H1 (cell line): ENCODE measurements around the gene HACD3. TPM values are rescaled to one million over a fixed set of nuclear protein-coding genes. Genes with fewer than 3 reads are reported as not detected.

Experiments used
- CTCF ChIA-PET: fragments of 300-600 bp; sonication (Branson Sonifier 250); formaldehyde crosslinking; loops from one replicate; lab custom pipeline; 2021; ENCODE audit not compliant: partially characterized antibody; lab: Charles Lee
- POLR2A ChIA-PET: fragments of 300-600 bp; sonication (Branson Sonifier 250); formaldehyde crosslinking; loops from one replicate; lab custom pipeline; 2021; ENCODE audit warnings: inconsistent platforms; ENCODE audit not compliant: partially characterized antibody; lab: Charles Lee
- DNase-seq, 2 experiments: peaks; one replicate each; pipeline versions ENCODE4 v3.0.0 to v3.0.0-alpha.2; 2010 to 2022; ENCODE audit warnings: low spot score in 2 of 2, low read depth in 1 of 2, mixed read lengths in 1 of 2
- FAIRE-seq: peaks from 2 replicates; lab custom pipeline; 2011; peaks lifted over from hg19 to GRCh38; lab: Jason Lieb, UNC
- H2AFZ ChIP-seq: 2 replicates; pipeline ENCODE4 v1.8.1; 2012; ENCODE audit warnings: low read length, inconsistent platforms
- H2AK5ac ChIP-seq: 2 replicates; pipeline ENCODE4 v1.6.1; 2013; ENCODE audit warnings: low read depth, low read length
- H2BK120ac ChIP-seq: replicated peaks from 2 replicates; pipeline ENCODE3; 2013; ENCODE audit warnings: low read depth, low read length, inconsistent platforms
- H2BK12ac ChIP-seq: 2 replicates; pipeline ENCODE4 v1.6.1; 2013; ENCODE audit warnings: low read depth, low read length
- H2BK15ac ChIP-seq: 2 replicates; pipeline ENCODE4 v1.6.1; 2013; ENCODE audit warnings: low read length
- H2BK20ac ChIP-seq: 2 replicates; pipeline ENCODE4 v1.6.1; 2013; ENCODE audit warnings: low read length
- H2BK5ac ChIP-seq: 2 replicates; pipeline ENCODE4 v1.6.1; 2013; ENCODE audit warnings: low read depth, low read length
- H3K14ac ChIP-seq: 2 replicates; pipeline ENCODE4 v1.6.1; 2013; ENCODE audit warnings: inconsistent platforms; ENCODE audit not compliant: insufficient read length
- H3K18ac ChIP-seq: 2 replicates; pipeline ENCODE4 v1.6.1; 2013; ENCODE audit warnings: low read length; ENCODE audit errors: extremely low read depth
- H3K23ac ChIP-seq: 2 replicates; pipeline ENCODE4 v1.6.1; 2013; ENCODE audit warnings: inconsistent platforms; ENCODE audit not compliant: insufficient read length
- H3K23me2 ChIP-seq: 2 replicates; pipeline ENCODE4 v1.6.1; 2013; ENCODE audit warnings: low read depth, low read length
- H3K27ac ChIP-seq: 2 replicates; pipeline ENCODE4 v1.6.1; 2011; ENCODE audit warnings: low read depth, low read length, inconsistent platforms
- H3K27me3 ChIP-seq, 4 experiments: replicated peaks in 1 of 4; 1 replicate in 1 of 4; 2 replicates in 3 of 4; pipeline versions ENCODE4 v1.6.1 to v1.8.1; 2011 to 2013; ENCODE audit warnings: low read length in 3 of 4, mild to moderate bottlenecking in 3 of 4, inconsistent platforms in 2 of 4, mixed read lengths in 2 of 4, moderate library complexity in 1 of 4; ENCODE audit not compliant: control insufficient read depth in 3 of 4, insufficient read depth in 3 of 4; ENCODE audit errors: extremely low read depth in 1 of 4
- H3K36me3 ChIP-seq, 4 experiments: 2 replicates each; pipeline versions ENCODE4 v1.6.1 to v1.8.1; 2011 to 2013; ENCODE audit warnings: mild to moderate bottlenecking in 4 of 4, low read length in 3 of 4, moderate library complexity in 2 of 4, control low read depth in 1 of 4, inconsistent platforms in 1 of 4; ENCODE audit not compliant: insufficient read depth in 4 of 4, control insufficient read depth in 2 of 4
- H3K4ac ChIP-seq: replicated peaks from 2 replicates; pipeline ENCODE3; 2013; ENCODE audit warnings: low read length, low read depth, mixed read lengths, inconsistent platforms; ENCODE audit not compliant: insufficient read length
- H3K4me1 ChIP-seq, 4 experiments: replicated peaks in 1 of 4; 1 replicate in 1 of 4; 2 replicates in 3 of 4; pipeline versions ENCODE4 v1.6.1 to v1.8.1; 2011 to 2013; ENCODE audit warnings: low read length in 3 of 4, inconsistent platforms in 2 of 4, mixed read lengths in 1 of 4; ENCODE audit not compliant: insufficient read depth in 4 of 4, control insufficient read depth in 3 of 4
- H3K4me2 ChIP-seq, 2 experiments: 2 replicates each; pipeline versions ENCODE4 v1.6.1 to v1.8.1; 2011 to 2013; ENCODE audit warnings: low read depth in 2 of 2, low read length in 2 of 2, control low read depth in 1 of 2, inconsistent platforms in 1 of 2, mild to moderate bottlenecking in 1 of 2; ENCODE audit not compliant: insufficient read depth in 1 of 2
- H3K4me3 ChIP-seq, 4 experiments: fragments of 200-600, 300-600 bp in 1 of 4; sonication (generic), shearing (Covaris generic), sonication (Bioruptor Twin) in 1 of 4; 2 replicates each; pipeline versions ENCODE4 v1.5.1 to v1.8.1; 2011 to 2016; ENCODE audit warnings: low read length in 4 of 4, low read depth in 3 of 4, control low read depth in 2 of 4, inconsistent platforms in 2 of 4, mild to moderate bottlenecking in 2 of 4, mixed read lengths in 1 of 4, moderate library complexity in 1 of 4; ENCODE audit not compliant: insufficient read depth in 2 of 4; ENCODE audit errors: extremely low read depth in 1 of 4
- H3K56ac ChIP-seq: replicated peaks from 2 replicates; pipeline ENCODE3; 2013; ENCODE audit warnings: low read depth, mild to moderate bottlenecking, mixed read lengths, low read length, inconsistent platforms; ENCODE audit not compliant: insufficient read length
- H3K79me1 ChIP-seq: 2 replicates; pipeline ENCODE4 v1.6.1; 2013; ENCODE audit warnings: low read depth, low read length, control low read depth
- H3K79me2 ChIP-seq, 2 experiments: 2 replicates each; pipeline versions ENCODE4 v1.6.1 to v1.8.1; 2012 to 2013; ENCODE audit warnings: low read length in 2 of 2, mild to moderate bottlenecking in 2 of 2, inconsistent platforms in 1 of 2; ENCODE audit not compliant: insufficient read depth in 2 of 2, control insufficient read depth in 1 of 2
- H3K9ac ChIP-seq, 4 experiments: replicated peaks in 1 of 4; 1 replicate in 1 of 4; 2 replicates in 3 of 4; pipeline versions ENCODE4 v1.6.1 to v1.8.1; 2011 to 2013; ENCODE audit warnings: low read depth in 3 of 4, low read length in 3 of 4, control low read depth in 2 of 4, mild to moderate bottlenecking in 2 of 4, moderate library complexity in 2 of 4, inconsistent platforms in 1 of 4; ENCODE audit errors: extremely low read depth in 1 of 4
- H3K9me3 ChIP-seq, 2 experiments: 2 replicates each; pipeline versions ENCODE4 v1.6.1 to v1.8.1; 2012 to 2013; ENCODE audit warnings: mild to moderate bottlenecking in 2 of 2, moderate library complexity in 2 of 2, control low read depth in 1 of 2, inconsistent platforms in 1 of 2, low read depth in 1 of 2, low read length in 1 of 2, mixed read lengths in 1 of 2; ENCODE audit not compliant: insufficient read depth in 2 of 2
- H4K20me1 ChIP-seq, 2 experiments: replicated peaks in 1 of 2; 2 replicates each; pipeline versions ENCODE3 to v1.8.1; 2011 to 2013; ENCODE audit warnings: inconsistent platforms in 2 of 2, low read length in 2 of 2, mild to moderate bottlenecking in 1 of 2; ENCODE audit not compliant: insufficient read depth in 2 of 2, control insufficient read depth in 1 of 2
- H4K5ac ChIP-seq: 2 replicates; pipeline ENCODE4 v1.6.1; 2013; ENCODE audit warnings: low read length, low read depth, mixed read lengths, inconsistent platforms; ENCODE audit not compliant: insufficient read length
- H4K8ac ChIP-seq: 2 replicates; pipeline ENCODE4 v1.8.0; 2013; ENCODE audit warnings: mild to moderate bottlenecking, moderate library complexity, low read length, inconsistent platforms; ENCODE audit not compliant: insufficient read depth; ENCODE audit errors: extremely low read depth
- H4K91ac ChIP-seq: replicated peaks from 2 replicates; pipeline ENCODE3; 2013; ENCODE audit warnings: low read length, mixed read lengths, inconsistent platforms; ENCODE audit not compliant: insufficient read length
- ATF3 ChIP-seq: IDR thresholded peaks from 2 replicates; pipeline ENCODE4 v1.6.1; 2011; ENCODE audit warnings: low read depth, mild to moderate bottlenecking, low read length; ENCODE audit not compliant: insufficient read depth
- CBX5 ChIP-seq: fragments of 300-800, 300-1000 bp; sonication (generic); IDR thresholded peaks from 2 replicates; pipeline ENCODE4 v1.7.1; 2016; ENCODE audit warnings: antibody characterized with exemption, low read length, low read depth
- CTBP2 ChIP-seq: IDR thresholded peaks from 2 replicates; pipeline ENCODE4 v1.7.0; 2011; ENCODE audit warnings: borderline replicate concordance, mild to moderate bottlenecking, moderate library complexity, mixed read lengths, low read length; ENCODE audit not compliant: insufficient read depth, insufficient read length
- EGR1 ChIP-seq: IDR thresholded peaks from 2 replicates; pipeline ENCODE4 v1.6.1; 2011; ENCODE audit warnings: low read depth, low read length, borderline replicate concordance
- JUND ChIP-seq: IDR thresholded peaks from 2 replicates; pipeline ENCODE4 v1.6.1; 2011; ENCODE audit warnings: mild to moderate bottlenecking, improper control_type of control experiment, low read length
- RBBP5 ChIP-seq: IDR thresholded peaks from 2 replicates; pipeline ENCODE4 v1.7.1; 2012; ENCODE audit warnings: low read depth, mild to moderate bottlenecking, inconsistent platforms, low read length, moderate library complexity, borderline replicate concordance
- SP2 ChIP-seq: IDR thresholded peaks from 2 replicates; pipeline ENCODE4 v1.6.1; 2012; ENCODE audit warnings: mild to moderate bottlenecking, low read length, inconsistent platforms
- TCF12 ChIP-seq: IDR thresholded peaks from 2 replicates; pipeline ENCODE4 v1.6.1; 2011; ENCODE audit warnings: low read depth, mild to moderate bottlenecking, low read length
- WGBS, 2 experiments: shearing (Covaris generic) in 1 of 2; methylation state at CpG; one replicate each; pipeline versions ENCODE4 v1.1.6 to v1.1.7; 2013 to 2015; ENCODE audit warnings: low lambda C conversion rate in 2 of 2, mixed read lengths in 2 of 2, inconsistent platforms in 1 of 2, low coverage in 1 of 2, missing lambda C conversion rate in 1 of 2; ENCODE audit not compliant: insufficient replicate concordance in 2 of 2, insufficient coverage in 1 of 2, insufficient read length in 1 of 2; ENCODE audit errors: extremely low coverage in 1 of 2, missing lambda C conversion rate in 1 of 2; 5-methylcytosine and 5-hydroxymethylcytosine counted together
- polyA plus RNA-seq, 7 experiments: library from polyadenylated mRNA; depleted of rRNA in 3 of 7; stranded (reverse) in 5 of 7; unstranded in 2 of 7; fragments of >200 nt in 5 of 7; fragments of 200-250 nt in 2 of 7; gene quantifications; 1 replicate in 5 of 7; 2 replicates in 1 of 7; 4 replicates in 1 of 7; pipeline versions ENCODE4 v1.2.1 to v1.2.3, GENCODE V29; 2011 to 2013; ENCODE audit warnings: missing spikeins in 2 of 7, mixed read lengths in 2 of 7
- total RNA-seq: library from RNA; stranded (reverse); fragmentation: NEBNext Ultra II Directional; extraction: Animal tissue kit (Norgen Biotek cat#: 25700); gene quantifications from 2 replicates; pipeline ENCODE4 v1.2.1, GENCODE V29; 2021

The HACD3 gene
- total and polyA plus RNA-seq, 2 of the 8 experiments (the other 6 are each of a cell fraction or from before 2014, with no cell fraction given): 78.8 to 120 TPM

GRCh38 chr15:65603559-65603958, 73.3 kb downstream of the HACD3 start:
- no peak overlapping the region for H3K9ac ChIP-seq
- no peak overlapping the region for H4K5ac ChIP-seq
- no peak overlapping the region for H3K56ac ChIP-seq
- H3K27ac ChIP-seq: no peak overlapping the region
- H2AK5ac ChIP-seq: no peak overlapping the region
- no peaks in the 10 kb centered on the region for H3K9me3 ChIP-seq
- H2BK20ac ChIP-seq: no peak overlapping the region
- POLR2A ChIA-PET: interaction anchor here (0.6 kb wide), 2 partner anchors 307 to 709 kb away, joined by 3 read pairs; no protein-coding TSS in a partner anchor
- H3K23me2 ChIP-seq: no peaks in the 10 kb centered on the region
- no peak overlapping the region for H2BK12ac ChIP-seq
- H2BK5ac ChIP-seq: no peak overlapping the region
- H3K27me3 ChIP-seq: no peaks in the 10 kb centered on the region
- TF ChIP-seq EGR1: no peak
- no peak for TF ChIP-seq ATF3
- no peak for TF ChIP-seq TCF12
- no peak for TF ChIP-seq CBX5
- TF ChIP-seq SP2: no peak
- TF ChIP-seq RBBP5: no peak
- TF ChIP-seq CTBP2: no peak
- no peak for TF ChIP-seq JUND
- CTCF ChIA-PET: no interaction called here
- H3K4me1 ChIP-seq: no peaks in the 10 kb centered on the region
- H4K91ac ChIP-seq: no peak overlapping the region
- peaks cover 2 to 42% (median 15%) of the 10 kb centered on the region in 4 experiments; a peak in 6 of 8 replicates for H3K36me3 ChIP-seq
- H2AFZ ChIP-seq: no peak overlapping the region
- peaks cover 0 to 2% of the 10 kb centered on the region in 2 experiments for H4K20me1 ChIP-seq
- H3K79me2 ChIP-seq: peaks cover 0 to 17% of the 10 kb centered on the region in 2 experiments; a peak in 2 of 4 replicates
- no peak for DNase-seq
- H3K79me1 ChIP-seq: no peaks in the 10 kb centered on the region
- H3K4me2 ChIP-seq: no peak overlapping the region
- WGBS, 2 experiments: 90% methylated on average over 1 of the region's 1 CpG; no CpG with 5 or more reads in 1 of the 2 experiments
- H3K18ac ChIP-seq: no peak overlapping the region
- no peak overlapping the region for H3K23ac ChIP-seq
- no peak overlapping the region for H3K14ac ChIP-seq
- no peak overlapping the region for H2BK15ac ChIP-seq
- H3K4ac ChIP-seq: no peak overlapping the region
- no peak for FAIRE-seq
- no peak overlapping the region for H4K8ac ChIP-seq
- no peak overlapping the region for H2BK120ac ChIP-seq
- no peak overlapping the region for H3K4me3 ChIP-seq
